ENCODE measurements around the gene KCNK13.

Gene KCNK13

GRCh38 chr14:90034156-90034555 is 27.6 kb upstream of the KCNK13 start:
- no peak for TF ChIP-seq CTCF (IDR thresholded peaks at IDR 0.05; ENCODE audit: low read depth, low read length, missing control alignments)
- no peak overlapping the region for H3K4me3 ChIP-seq (ENCODE audit: low read depth, low read length)
- no peak for DNase-seq (ENCODE audit: low read depth)

GRCh38 chr14:90034835-90035525 is 26.8 kb upstream of the KCNK13 start:
- H3K4me3 ChIP-seq (ENCODE audit: low read depth, low read length) = no peak overlapping the region
- TF ChIP-seq CTCF (IDR thresholded peaks at IDR 0.05; ENCODE audit: low read depth, low read length, missing control alignments) = no peak
- no peak for DNase-seq (ENCODE audit: low read depth)

- H3K4me3 ChIP-seq (ENCODE audit: low read depth, low read length) = no peak overlapping the region
- no peak for TF ChIP-seq CTCF (IDR thresholded peaks at IDR 0.05; ENCODE audit: low read depth, low read length, missing control alignments)
- no peak for DNase-seq (ENCODE audit: low read depth)
Observed at GRCh38 chr14:90039253-90040010, 22.4 kb upstream of the KCNK13 start.

- no peak overlapping the region for H3K4me3 ChIP-seq (ENCODE audit: low read depth, low read length)
- no peak for DNase-seq (ENCODE audit: low read depth)
- no peak for TF ChIP-seq CTCF (IDR thresholded peaks at IDR 0.05; ENCODE audit: low read depth, low read length, missing control alignments)
Observed at GRCh38 chr14:90040411-90040810, 21.4 kb upstream of the KCNK13 start.

GRCh38 chr14:90042496-90043252 is 19.1 kb upstream of the KCNK13 start:
- no peak overlapping the region for H3K4me3 ChIP-seq (ENCODE audit: low read depth, low read length)
- TF ChIP-seq CTCF (IDR thresholded peaks at IDR 0.05; ENCODE audit: low read depth, low read length, missing control alignments) = no peak
- no peak for DNase-seq (ENCODE audit: low read depth)

GRCh38 chr14:90045616-90046015 is 16.2 kb upstream of the KCNK13 start:
- no peak for DNase-seq (ENCODE audit: low read depth)
- no peak for TF ChIP-seq CTCF (IDR thresholded peaks at IDR 0.05; ENCODE audit: low read depth, low read length, missing control alignments)

More at GRCh38 chr14:90045616-90046015, 16.2 kb upstream of the KCNK13 start:
- no peak overlapping the region for H3K4me3 ChIP-seq (ENCODE audit: low read depth, low read length)

Data from GM12864 (cell line).